ENCODE measurements around the gene IQCM.

Gene IQCM

DNA sequence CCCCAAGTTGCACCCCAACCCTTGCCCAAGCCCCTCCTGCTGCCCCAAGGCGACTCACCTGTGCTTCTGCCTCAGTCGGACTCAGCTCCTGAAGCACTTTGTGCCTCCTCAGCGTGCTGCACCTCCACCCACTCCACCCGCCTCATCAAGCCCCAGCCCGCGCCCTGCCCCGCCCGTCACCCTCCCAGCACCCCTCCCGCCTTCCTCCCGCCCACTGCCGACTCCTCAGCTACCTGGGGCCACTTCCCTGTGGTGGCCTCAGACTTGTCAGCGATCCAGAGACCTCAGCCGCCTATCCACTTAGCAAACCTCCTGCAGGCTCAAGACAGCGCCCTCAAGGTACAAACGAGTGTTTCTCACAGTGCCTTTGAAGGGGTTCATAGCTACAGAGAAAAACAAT, 19.6 kb upstream of the IQCM start:
- Histone ChIP-seq H3K27ac (replicated peaks) (no peak overlapping the region), H3K4me3 (replicated peaks; ENCODE audit: insufficient read depth, low read length) (no peak overlapping the region), H3K27me3 (ENCODE audit: insufficient read depth, poor library complexity, severe bottlenecking) (no peaks in the 10 kb centered on the region)
- TF ChIP-seq, protein P1, sequence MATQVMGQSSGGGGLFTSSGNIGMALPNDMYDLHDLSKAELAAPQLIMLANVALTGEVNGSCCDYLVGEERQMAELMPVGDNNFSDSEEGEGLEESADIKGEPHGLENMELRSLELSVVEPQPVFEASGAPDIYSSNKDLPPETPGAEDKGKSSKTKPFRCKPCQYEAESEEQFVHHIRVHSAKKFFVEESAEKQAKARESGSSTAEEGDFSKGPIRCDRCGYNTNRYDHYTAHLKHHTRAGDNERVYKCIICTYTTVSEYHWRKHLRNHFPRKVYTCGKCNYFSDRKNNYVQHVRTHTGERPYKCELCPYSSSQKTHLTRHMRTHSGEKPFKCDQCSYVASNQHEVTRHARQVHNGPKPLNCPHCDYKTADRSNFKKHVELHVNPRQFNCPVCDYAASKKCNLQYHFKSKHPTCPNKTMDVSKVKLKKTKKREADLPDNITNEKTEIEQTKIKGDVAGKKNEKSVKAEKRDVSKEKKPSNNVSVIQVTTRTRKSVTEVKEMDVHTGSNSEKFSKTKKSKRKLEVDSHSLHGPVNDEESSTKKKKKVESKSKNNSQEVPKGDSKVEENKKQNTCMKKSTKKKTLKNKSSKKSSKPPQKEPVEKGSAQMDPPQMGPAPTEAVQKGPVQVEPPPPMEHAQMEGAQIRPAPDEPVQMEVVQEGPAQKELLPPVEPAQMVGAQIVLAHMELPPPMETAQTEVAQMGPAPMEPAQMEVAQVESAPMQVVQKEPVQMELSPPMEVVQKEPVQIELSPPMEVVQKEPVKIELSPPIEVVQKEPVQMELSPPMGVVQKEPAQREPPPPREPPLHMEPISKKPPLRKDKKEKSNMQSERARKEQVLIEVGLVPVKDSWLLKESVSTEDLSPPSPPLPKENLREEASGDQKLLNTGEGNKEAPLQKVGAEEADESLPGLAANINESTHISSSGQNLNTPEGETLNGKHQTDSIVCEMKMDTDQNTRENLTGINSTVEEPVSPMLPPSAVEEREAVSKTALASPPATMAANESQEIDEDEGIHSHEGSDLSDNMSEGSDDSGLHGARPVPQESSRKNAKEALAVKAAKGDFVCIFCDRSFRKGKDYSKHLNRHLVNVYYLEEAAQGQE (IDR thresholded peaks at IDR 0.05; ENCODE audit: insufficient replicate concordance, low read depth): no peak
- TF ChIP-seq POLR2AphosphoS5 (IDR thresholded peaks at IDR 0.05; ENCODE audit: low read depth): no peak
- TF ChIP-seq, protein P2, sequence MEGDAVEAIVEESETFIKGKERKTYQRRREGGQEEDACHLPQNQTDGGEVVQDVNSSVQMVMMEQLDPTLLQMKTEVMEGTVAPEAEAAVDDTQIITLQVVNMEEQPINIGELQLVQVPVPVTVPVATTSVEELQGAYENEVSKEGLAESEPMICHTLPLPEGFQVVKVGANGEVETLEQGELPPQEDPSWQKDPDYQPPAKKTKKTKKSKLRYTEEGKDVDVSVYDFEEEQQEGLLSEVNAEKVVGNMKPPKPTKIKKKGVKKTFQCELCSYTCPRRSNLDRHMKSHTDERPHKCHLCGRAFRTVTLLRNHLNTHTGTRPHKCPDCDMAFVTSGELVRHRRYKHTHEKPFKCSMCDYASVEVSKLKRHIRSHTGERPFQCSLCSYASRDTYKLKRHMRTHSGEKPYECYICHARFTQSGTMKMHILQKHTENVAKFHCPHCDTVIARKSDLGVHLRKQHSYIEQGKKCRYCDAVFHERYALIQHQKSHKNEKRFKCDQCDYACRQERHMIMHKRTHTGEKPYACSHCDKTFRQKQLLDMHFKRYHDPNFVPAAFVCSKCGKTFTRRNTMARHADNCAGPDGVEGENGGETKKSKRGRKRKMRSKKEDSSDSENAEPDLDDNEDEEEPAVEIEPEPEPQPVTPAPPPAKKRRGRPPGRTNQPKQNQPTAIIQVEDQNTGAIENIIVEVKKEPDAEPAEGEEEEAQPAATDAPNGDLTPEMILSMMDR (IDR thresholded peaks at IDR 0.05; ENCODE audit: insufficient read depth, low read length): no peak
- no peak for TF ChIP-seq SPI1 (IDR thresholded peaks at IDR 0.05; ENCODE audit: borderline replicate concordance, low read depth)
- no peak for TF ChIP-seq GABPA (IDR thresholded peaks at IDR 0.05; ENCODE audit: low read depth)
- no peak for DNase-seq (ENCODE audit: low read depth in 1 of 2, low spot score in 1 of 2)

DNA sequence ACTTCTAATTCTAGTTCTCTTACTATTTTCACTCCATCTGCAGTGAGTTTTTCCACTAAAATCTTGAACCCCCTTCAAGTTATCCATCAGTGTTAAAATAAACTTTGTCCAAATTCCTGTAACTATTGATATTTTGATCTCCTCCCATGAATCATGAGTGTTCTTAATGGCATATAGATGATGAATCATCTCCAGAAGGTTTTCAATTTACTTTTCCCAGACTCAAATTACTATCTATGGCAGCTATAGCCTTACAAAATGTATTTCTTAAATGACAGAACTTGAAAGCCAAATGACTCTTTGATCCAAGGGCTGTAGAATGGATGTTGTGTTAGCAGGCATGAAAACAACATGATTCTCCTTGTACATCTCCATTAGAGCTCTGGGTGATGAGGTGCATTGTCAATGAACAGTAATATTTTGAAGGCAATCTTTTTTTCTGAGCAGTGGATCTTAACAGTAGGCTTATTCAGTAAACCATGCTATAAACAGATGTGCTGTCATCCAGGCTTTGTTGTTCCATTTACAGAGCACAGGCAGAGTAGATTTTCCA, 16.1 kb upstream of the IQCM start:
- Histone ChIP-seq H3K27me3 (ENCODE audit: insufficient read depth, poor library complexity, severe bottlenecking) (no peaks in the 10 kb centered on the region), H3K27ac (replicated peaks) (no peak overlapping the region), H3K4me3 (replicated peaks; ENCODE audit: insufficient read depth, low read length) (no peak overlapping the region)
- TF ChIP-seq, protein P1 (IDR thresholded peaks at IDR 0.05; ENCODE audit: insufficient replicate concordance, low read depth): no peak
- TF ChIP-seq SPI1 (IDR thresholded peaks at IDR 0.05; ENCODE audit: borderline replicate concordance, low read depth) (no peak), POLR2AphosphoS5 (IDR thresholded peaks at IDR 0.05; ENCODE audit: low read depth) (no peak), GABPA (IDR thresholded peaks at IDR 0.05; ENCODE audit: low read depth) (no peak)
- TF ChIP-seq, protein P2 (IDR thresholded peaks at IDR 0.05; ENCODE audit: insufficient read depth, low read length): no peak
- no peak for DNase-seq (ENCODE audit: low read depth in 1 of 2, low spot score in 1 of 2)

DNA sequence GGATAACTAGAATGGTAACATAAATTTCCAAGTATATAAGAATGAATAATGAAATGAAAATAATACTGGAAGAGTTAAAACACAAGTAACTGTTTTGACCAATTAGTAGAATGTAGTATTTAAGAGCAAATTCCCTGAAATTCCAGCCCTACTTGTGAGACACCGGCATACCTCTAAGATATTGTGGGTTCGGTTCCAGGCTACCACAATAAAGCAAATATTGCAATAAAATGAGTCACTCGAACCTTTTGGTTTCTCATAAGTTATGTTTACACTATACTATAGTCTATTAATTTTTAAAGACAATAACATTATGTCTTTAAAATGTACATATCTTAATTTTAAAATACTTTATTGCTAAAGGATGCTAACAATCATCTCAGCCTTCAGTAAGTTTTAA, 15.2 kb upstream of the IQCM start:
- Histone ChIP-seq H3K27me3 (ENCODE audit: insufficient read depth, poor library complexity, severe bottlenecking) (no peaks in the 10 kb centered on the region), H3K27ac (replicated peaks) (no peak overlapping the region), H3K4me3 (replicated peaks; ENCODE audit: insufficient read depth, low read length) (no peak overlapping the region)
- DNase-seq (ENCODE audit: low read depth in 1 of 2, low spot score in 1 of 2): no peak
- TF ChIP-seq POLR2AphosphoS5 (IDR thresholded peaks at IDR 0.05; ENCODE audit: low read depth) (no peak), GABPA (IDR thresholded peaks at IDR 0.05; ENCODE audit: low read depth) (no peak), SPI1 (IDR thresholded peaks at IDR 0.05; ENCODE audit: borderline replicate concordance, low read depth) (no peak)
- TF ChIP-seq, protein P1 (IDR thresholded peaks at IDR 0.05; ENCODE audit: insufficient replicate concordance, low read depth): no peak
- TF ChIP-seq, protein P2 (IDR thresholded peaks at IDR 0.05; ENCODE audit: insufficient read depth, low read length): no peak

All from HL-60 (cell line).